K562 (cell line): ENCODE results near the gene CMBL. TPM values are rescaled to one million over a fixed set of nuclear protein-coding genes. Genes with fewer than 3 reads are reported as not detected.

ENCODE experiments used
- E2F6 ChIP-seq, 2 experiments: IDR thresholded peaks; 2 replicates each; pipeline ENCODE4 v1.6.1; 2011; ENCODE audit warnings: borderline replicate concordance in 1 of 2, control low read depth in 1 of 2, low read depth in 1 of 2, low read length in 1 of 2, mild to moderate bottlenecking in 1 of 2, mixed read lengths in 1 of 2, moderate library complexity in 1 of 2; ENCODE audit not compliant: insufficient read depth in 1 of 2, insufficient read length in 1 of 2, poor library complexity in 1 of 2, severe bottlenecking in 1 of 2; ENCODE audit errors: extremely low read depth in 1 of 2
- FOXM1 ChIP-seq, 2 experiments: fragments of 450-650 bp in 1 of 2; sonication (generic) in 1 of 2; formaldehyde crosslinking in 1 of 2; IDR thresholded peaks; 2 replicates each; pipeline versions ENCODE4 v1.6.1 to v1.9.0; 2017 to 2022; ENCODE audit warnings: low read depth in 2 of 2, mild to moderate bottlenecking in 2 of 2, missing genetic modification reagents in 1 of 2, moderate library complexity in 1 of 2
- HDAC2 ChIP-seq: fragments of 450-650 bp; IDR thresholded peaks from 2 replicates; pipeline ENCODE4 v1.6.1; 2016; ENCODE audit warnings: mild to moderate bottlenecking
- KLF10 ChIP-seq: fragments of 250-450 bp; sonication (Bioruptor Pico); IDR thresholded peaks from 2 replicates; pipeline ENCODE4 v1.6.1; 2021; ENCODE audit warnings: matching md5 sums
- KLF16 ChIP-seq: IDR thresholded peaks from 2 replicates; pipeline ENCODE4 v1.6.1; 2016; ENCODE audit warnings: antibody characterized with exemption
- PHF8 ChIP-seq: fragments of 200-600 bp; sonication (generic); IDR thresholded peaks from 2 replicates; pipeline ENCODE4 v1.6.1; 2012; ENCODE audit warnings: mixed run types, mild to moderate bottlenecking, inconsistent platforms, low read length, moderate library complexity, borderline replicate concordance
- RAD51 ChIP-seq: fragments of 450-650 bp; IDR thresholded peaks from 2 replicates; pipeline ENCODE4 v1.7.1; 2016; ENCODE audit warnings: low read depth, mild to moderate bottlenecking, borderline replicate concordance
- RUNX1 ChIP-seq: sonication (generic); IDR thresholded peaks from 2 replicates; pipeline ENCODE4 v1.6.1; 2016; ENCODE audit warnings: antibody characterized with exemption, low read depth
- TGIF2 ChIP-seq: sonication (generic); formaldehyde crosslinking; IDR thresholded peaks from 2 replicates; pipeline ENCODE4 v1.8.1; 2022; ENCODE audit warnings: mild to moderate bottlenecking, missing genetic modification reagents, moderate library complexity
- U2AF1 ChIP-seq: fragments of 200-400 bp; formaldehyde crosslinking; optimal IDR thresholded peaks from 2 replicates; pipeline ENCODE3; 2017; ENCODE audit warnings: mild to moderate bottlenecking, low read depth, low read length, moderate library complexity
- ZBED1 ChIP-seq: IDR thresholded peaks from 2 replicates; pipeline ENCODE4 v1.6.1; 2014
- polyA plus RNA-seq, 8 experiments: library from polyadenylated mRNA; depleted of rRNA in 4 of 8; stranded (reverse) in 5 of 8; unstranded in 3 of 8; fragments of >200 nt; fragmentation: Nextera tagmentation in 2 of 8; fragmentation: Illumina TruSeq in 1 of 8; extraction: Ambion mirVana in 2 of 8; extraction: Trizol in 1 of 8; gene quantifications; 2 replicates each; pipeline versions ENCODE4 v1.2.1 to v1.2.3, GENCODE V29; 2011 to 2014; ENCODE audit warnings: inconsistent platforms in 1 of 8, missing spikeins in 1 of 8
- total RNA-seq, 7 experiments: library from RNA; depleted of rRNA in 6 of 7; stranded (reverse); fragments of >200 nt in 6 of 7; fragmentation: Illumina TruSeq in 2 of 7; extraction: Trizol in 2 of 7; gene quantifications; 2 replicates each; pipeline versions ENCODE4 v1.2.1 to v1.2.3, GENCODE V29; 2011 to 2021; ENCODE audit warnings: low replicate concordance in 1 of 7
- TF ChIP-seq, protein P1 (sequence below), 2 experiments: fragments of 450-650 bp in 1 of 2; sonication (generic) in 1 of 2; formaldehyde crosslinking in 1 of 2; IDR thresholded peaks; 2 replicates each; pipeline versions ENCODE4 v1.7.1 to v1.9.0; 2016 to 2022; ENCODE audit warnings: inconsistent platforms in 1 of 2, mild to moderate bottlenecking in 1 of 2, missing genetic modification reagents in 1 of 2

CMBL gene
- total and polyA plus RNA-seq, 9 of the 15 experiments (the other 6 are each of a cell fraction or from before 2014, with no cell fraction given) = 22.6 to 192 (median 71.1) TPM

DNA sequence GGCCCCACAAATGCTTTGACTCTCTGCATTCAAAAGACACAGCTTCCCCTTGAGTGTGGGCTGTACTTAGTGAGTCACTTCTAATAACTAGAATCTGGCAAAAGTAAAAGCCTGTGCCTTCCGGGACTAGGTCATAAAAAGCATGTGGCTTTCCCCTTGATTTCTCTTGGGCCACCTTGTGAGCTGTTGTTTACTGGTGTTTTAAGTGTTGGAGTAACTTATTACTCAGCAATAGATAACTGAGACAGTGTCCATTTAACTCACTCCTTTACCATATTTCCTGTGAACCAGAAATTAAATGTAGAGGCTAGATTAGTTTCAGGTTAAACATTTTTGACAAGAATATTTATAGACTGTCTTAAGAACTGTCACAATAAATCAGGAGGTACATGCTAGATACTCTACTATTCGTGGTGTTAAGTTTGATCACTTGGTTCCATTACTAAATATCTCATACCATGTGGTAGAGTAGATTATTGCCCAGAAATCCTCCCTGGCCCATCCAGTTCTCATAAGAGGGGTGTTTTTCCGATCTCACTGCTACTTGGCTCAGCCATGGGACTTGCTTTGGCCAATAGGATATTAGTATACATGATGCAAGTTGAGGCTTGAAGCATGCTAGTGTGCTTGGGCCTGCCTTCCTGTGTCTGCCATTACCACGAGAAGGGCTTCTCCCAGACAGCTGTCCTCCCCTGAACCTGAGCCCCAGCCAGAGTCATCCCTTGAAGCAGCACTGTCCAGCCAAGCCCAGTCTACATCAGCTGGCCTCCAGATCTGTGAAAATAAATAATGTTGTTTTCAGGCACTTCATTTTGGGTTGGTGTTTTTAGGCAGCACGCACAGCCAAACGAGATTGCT lies 10.4 kb upstream of the CMBL start (continued):
- TF ChIP-seq U2AF1 = no peak
- no peak for TF ChIP-seq RUNX1
- no peak for TF ChIP-seq KLF16
- TF ChIP-seq TGIF2 (CRISPR knock-in tag) = no peak
- TF ChIP-seq E2F6 (IDR thresholded peaks at IDR 0.05; ENCODE audit: borderline replicate concordance in 1 of 2, extremely low read depth in 1 of 2, insufficient read depth in 1 of 2, insufficient read length in 1 of 2, low read depth in 1 of 2, low read length in 1 of 2, poor library complexity in 1 of 2, severe bottlenecking in 1 of 2) = peak in 1 of 2 experiments; percentile 76
- TF ChIP-seq RAD51 = no peak
- no peak for TF ChIP-seq HDAC2
- TF ChIP-seq ZBED1 = no peak
- no peak for TF ChIP-seq KLF10 (CRISPR knock-in tag)
- TF ChIP-seq FOXM1 (IDR thresholded peaks at IDR 0.05; ENCODE audit: low read depth) = no peak
- TF ChIP-seq FOXM1 (CRISPR knock-in tag; IDR thresholded peaks at IDR 0.05; ENCODE audit: low read depth) = no peak
- no peak for TF ChIP-seq PHF8
- TF ChIP-seq, protein P1, sequence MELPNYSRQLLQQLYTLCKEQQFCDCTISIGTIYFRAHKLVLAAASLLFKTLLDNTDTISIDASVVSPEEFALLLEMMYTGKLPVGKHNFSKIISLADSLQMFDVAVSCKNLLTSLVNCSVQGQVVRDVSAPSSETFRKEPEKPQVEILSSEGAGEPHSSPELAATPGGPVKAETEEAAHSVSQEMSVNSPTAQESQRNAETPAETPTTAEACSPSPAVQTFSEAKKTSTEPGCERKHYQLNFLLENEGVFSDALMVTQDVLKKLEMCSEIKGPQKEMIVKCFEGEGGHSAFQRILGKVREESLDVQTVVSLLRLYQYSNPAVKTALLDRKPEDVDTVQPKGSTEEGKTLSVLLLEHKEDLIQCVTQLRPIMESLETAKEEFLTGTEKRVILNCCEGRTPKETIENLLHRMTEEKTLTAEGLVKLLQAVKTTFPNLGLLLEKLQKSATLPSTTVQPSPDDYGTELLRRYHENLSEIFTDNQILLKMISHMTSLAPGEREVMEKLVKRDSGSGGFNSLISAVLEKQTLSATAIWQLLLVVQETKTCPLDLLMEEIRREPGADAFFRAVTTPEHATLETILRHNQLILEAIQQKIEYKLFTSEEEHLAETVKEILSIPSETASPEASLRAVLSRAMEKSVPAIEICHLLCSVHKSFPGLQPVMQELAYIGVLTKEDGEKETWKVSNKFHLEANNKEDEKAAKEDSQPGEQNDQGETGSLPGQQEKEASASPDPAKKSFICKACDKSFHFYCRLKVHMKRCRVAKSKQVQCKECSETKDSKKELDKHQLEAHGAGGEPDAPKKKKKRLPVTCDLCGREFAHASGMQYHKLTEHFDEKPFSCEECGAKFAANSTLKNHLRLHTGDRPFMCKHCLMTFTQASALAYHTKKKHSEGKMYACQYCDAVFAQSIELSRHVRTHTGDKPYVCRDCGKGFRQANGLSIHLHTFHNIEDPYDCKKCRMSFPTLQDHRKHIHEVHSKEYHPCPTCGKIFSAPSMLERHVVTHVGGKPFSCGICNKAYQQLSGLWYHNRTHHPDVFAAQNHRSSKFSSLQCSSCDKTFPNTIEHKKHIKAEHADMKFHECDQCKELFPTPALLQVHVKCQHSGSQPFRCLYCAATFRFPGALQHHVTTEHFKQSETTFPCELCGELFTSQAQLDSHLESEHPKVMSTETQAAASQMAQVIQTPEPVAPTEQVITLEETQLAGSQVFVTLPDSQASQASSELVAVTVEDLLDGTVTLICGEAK (IDR thresholded peaks at IDR 0.05) = no peak
- TF ChIP-seq, protein P1 (CRISPR knock-in tag; IDR thresholded peaks at IDR 0.05) = no peak
